ENCODE data around the gene NUTF2. TPM values are rescaled to one million over a fixed set of nuclear protein-coding genes. Genes with fewer than 3 reads are reported as not detected.

Gene NUTF2
- total and polyA plus RNA-seq, 2 of the 8 experiments (the other 6 are each of a cell fraction or from before 2014, with no cell fraction given): 219 to 377 TPM

DNA sequence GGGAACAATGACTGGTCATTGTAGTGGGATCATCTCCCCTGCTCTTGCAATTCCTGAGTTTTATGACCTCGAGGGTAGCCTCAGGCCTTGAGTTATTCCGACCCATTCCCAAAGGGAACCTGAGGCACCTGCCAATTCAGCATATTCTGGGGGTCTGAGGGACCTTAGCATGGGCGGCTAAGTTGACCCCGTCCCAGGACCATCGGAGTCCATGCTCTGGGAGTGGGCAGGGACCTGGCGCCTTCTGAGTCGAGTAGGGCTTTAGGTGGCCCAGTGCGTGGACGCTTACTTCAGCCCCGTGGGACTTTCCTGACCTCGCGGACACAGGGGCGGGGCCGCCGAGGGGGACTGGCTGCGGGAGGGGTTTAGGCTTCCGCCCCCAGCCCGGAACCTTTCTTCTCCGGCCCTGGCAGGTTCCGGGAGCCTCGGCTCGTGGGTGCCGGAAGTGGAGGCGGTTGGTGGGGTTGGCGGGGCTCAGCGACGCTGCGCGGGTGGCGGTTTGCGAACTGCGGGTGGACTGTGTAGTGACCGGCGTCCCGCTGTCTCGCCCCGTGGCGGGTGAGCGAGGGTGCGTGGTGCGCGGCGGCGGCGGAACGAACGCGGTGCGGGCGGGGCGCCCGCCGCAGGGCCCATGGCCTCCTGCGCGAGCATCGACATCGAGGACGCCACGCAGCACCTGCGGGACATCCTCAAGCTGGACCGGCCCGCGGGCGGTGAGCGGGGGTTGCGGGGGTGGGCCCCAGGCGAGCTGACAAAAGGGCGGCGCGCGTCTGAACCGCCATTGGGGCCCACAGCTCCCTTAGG is 26.1 kb downstream of the NUTF2 start, which contains the start of gene EDC4 (continued):
- TF ChIP-seq, protein P1, sequence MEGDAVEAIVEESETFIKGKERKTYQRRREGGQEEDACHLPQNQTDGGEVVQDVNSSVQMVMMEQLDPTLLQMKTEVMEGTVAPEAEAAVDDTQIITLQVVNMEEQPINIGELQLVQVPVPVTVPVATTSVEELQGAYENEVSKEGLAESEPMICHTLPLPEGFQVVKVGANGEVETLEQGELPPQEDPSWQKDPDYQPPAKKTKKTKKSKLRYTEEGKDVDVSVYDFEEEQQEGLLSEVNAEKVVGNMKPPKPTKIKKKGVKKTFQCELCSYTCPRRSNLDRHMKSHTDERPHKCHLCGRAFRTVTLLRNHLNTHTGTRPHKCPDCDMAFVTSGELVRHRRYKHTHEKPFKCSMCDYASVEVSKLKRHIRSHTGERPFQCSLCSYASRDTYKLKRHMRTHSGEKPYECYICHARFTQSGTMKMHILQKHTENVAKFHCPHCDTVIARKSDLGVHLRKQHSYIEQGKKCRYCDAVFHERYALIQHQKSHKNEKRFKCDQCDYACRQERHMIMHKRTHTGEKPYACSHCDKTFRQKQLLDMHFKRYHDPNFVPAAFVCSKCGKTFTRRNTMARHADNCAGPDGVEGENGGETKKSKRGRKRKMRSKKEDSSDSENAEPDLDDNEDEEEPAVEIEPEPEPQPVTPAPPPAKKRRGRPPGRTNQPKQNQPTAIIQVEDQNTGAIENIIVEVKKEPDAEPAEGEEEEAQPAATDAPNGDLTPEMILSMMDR (IDR thresholded peaks at IDR 0.05; ENCODE audit: control extremely low read depth in 1 of 3, insufficient read depth in 1 of 3, low read depth in 1 of 3, low read length in 3 of 3): no peak; a peak in 1 of 4 replicates
- TF ChIP-seq TCF12 (IDR thresholded peaks at IDR 0.05; ENCODE audit: low read depth, low read length) (no peak), EP300 (IDR thresholded peaks at IDR 0.05; ENCODE audit: borderline replicate concordance in 1 of 2, low read depth in 2 of 2, low read length in 2 of 2) (no peak; a peak in 1 of 3 replicates), RNF2 (IDR thresholded peaks at IDR 0.05; ENCODE audit: borderline replicate concordance, low read depth, low read length, missing control alignments, poor library complexity, severe bottlenecking) (no peak), JUN (IDR thresholded peaks at IDR 0.05; ENCODE audit: low read depth, low read length) (0 out of 2 replicates have a peak, but pooled peaks have one; percentile 28), CEBPB (IDR thresholded peaks at IDR 0.05; ENCODE audit: low read depth, low read length) (no peak), NRF1 (IDR thresholded peaks at IDR 0.05; ENCODE audit: low read depth, low read length) (no peak), BACH1 (IDR thresholded peaks at IDR 0.05; ENCODE audit: low read length) (peak; percentile 59), TBP (IDR thresholded peaks at IDR 0.05; ENCODE audit: low read depth, low read length) (peak; percentile 70; the same call in 1 of the 2 replicates), SP2 (IDR thresholded peaks at IDR 0.05; ENCODE audit: low read length) (no peak), CBX5 (IDR thresholded peaks at IDR 0.05; ENCODE audit: low read depth, low read length) (no peak), RXRA (IDR thresholded peaks at IDR 0.05; ENCODE audit: insufficient read depth, low read depth, low read length) (no peak), ATF3 (IDR thresholded peaks at IDR 0.05; ENCODE audit: insufficient read depth, low read depth, low read length) (no peak), SP4 (IDR thresholded peaks at IDR 0.05; ENCODE audit: low read length) (peak; percentile 81; the same call in 1 of the 2 replicates), TEAD4 (IDR thresholded peaks at IDR 0.05; ENCODE audit: low read depth, low read length) (no peak), ASH2L (IDR thresholded peaks at IDR 0.05; ENCODE audit: low read length) (peak; percentile 98), NANOG (IDR thresholded peaks at IDR 0.05; ENCODE audit: insufficient read depth, low read depth, low read length, poor library complexity, severe bottlenecking) (no peak), PHF8 (conservative IDR thresholded peaks at IDR 0.05; ENCODE audit: low read depth, low read length) (peak; percentile 91), SRF (IDR thresholded peaks at IDR 0.05; ENCODE audit: low read depth, low read length) (0 out of 2 replicates have a peak, but pooled peaks have one; percentile 35)
